ENCODE data around the gene CCDC149.

Gene CCDC149

GRCh38 chr4:24799196-24799543 lies 113.7 kb downstream of the CCDC149 start:
- no peak for DNase-seq

- DNase-seq = no peak
Observed at GRCh38 chr4:24798036-24798610, 114.7 kb downstream of the CCDC149 start.

- no peak for DNase-seq
Observed at GRCh38 chr4:24796620-24797019, 116.2 kb downstream of the CCDC149 start.

GRCh38 chr4:24795666-24796381 lies 117.0 kb downstream of the CCDC149 start:
- no peak for DNase-seq

GRCh38 chr4:24794916-24795665 lies 117.8 kb downstream of the CCDC149 start, which contains the start of gene SOD3:
Gene SOD3, plus strand, starts transcription at chr4:24795573. Its CDS starts 3,949 bp downstream, at chr4:24799522.
- DNase-seq = no peak

GRCh38 chr4:24794480-24794879 lies 118.4 kb downstream of the CCDC149 start:
- DNase-seq = no peak

GRCh38 chr4:24794051-24794450 lies 118.8 kb downstream of the CCDC149 start:
- DNase-seq = no peak

GRCh38 chr4:24793219-24794005 lies 119.4 kb downstream of the CCDC149 start:
- no peak for DNase-seq

GRCh38 chr4:24792552-24792951 lies 120.3 kb downstream of the CCDC149 start:
- DNase-seq = no peak

GRCh38 chr4:24791043-24791442 lies 121.8 kb downstream of the CCDC149 start:
- DNase-seq = no peak

- DNase-seq = no peak
Observed at GRCh38 chr4:24783506-24783905, 129.3 kb downstream of the CCDC149 start.

GRCh38 chr4:24781999-24782745 lies 130.7 kb downstream of the CCDC149 start:
- no peak for DNase-seq

- no peak for DNase-seq
Observed at GRCh38 chr4:24780936-24781495, 131.8 kb downstream of the CCDC149 start.

- DNase-seq = no peak
Observed at GRCh38 chr4:24778464-24779225, 134.2 kb downstream of the CCDC149 start.

GRCh38 chr4:24777536-24778463 lies 135.0 kb downstream of the CCDC149 start:
- no peak for DNase-seq

- no peak for DNase-seq
Observed at GRCh38 chr4:24775750-24776149, 137.1 kb downstream of the CCDC149 start.

- no peak for DNase-seq
Observed at GRCh38 chr4:24775032-24775605, 137.7 kb downstream of the CCDC149 start.

GRCh38 chr4:24774452-24774851 lies 138.4 kb downstream of the CCDC149 start:
- DNase-seq = no peak

GRCh38 chr4:24772952-24773351 lies 139.9 kb downstream of the CCDC149 start:
- DNase-seq = no peak
